Naive B cell (primary cell): ENCODE results near the gene CDK5. TPM values are rescaled to one million over a fixed set of nuclear protein-coding genes. Genes with fewer than 3 reads are reported as not detected.

Experiments
- ATAC-seq, 2 donors: fragments of 150-1000 bp; cut with Tn5 transposase; 2 replicates each; pipeline ENCODE4 v1.10.0; 2021; ENCODE audit warnings: low read depth in 2 of 2, mild to moderate bottlenecking in 2 of 2, moderate library complexity in 2 of 2
- DNase-seq: peaks from one replicate; pipeline ENCODE4 v3.0.0; 2022
- H3K27ac Mint-ChIP-seq, 6 donors: one replicate each; pipeline ENCODE4 v1.8.0; 2020 to 2022; ENCODE audit warnings: mild to moderate bottlenecking in 6 of 6, mixed read lengths in 6 of 6, moderate library complexity in 5 of 6, inconsistent platforms in 2 of 6
- H3K27me3 Mint-ChIP-seq, 3 donors: one replicate each; pipeline ENCODE4 v1.8.0; 2021 to 2022; ENCODE audit warnings: mixed read lengths in 3 of 3, mild to moderate bottlenecking in 1 of 3
- H3K36me3 Mint-ChIP-seq, 2 donors: one replicate each; pipeline ENCODE4 v1.8.0; 2020 to 2022; ENCODE audit warnings: mixed read lengths in 2 of 2, inconsistent platforms in 1 of 2, mild to moderate bottlenecking in 1 of 2
- H3K4me1 Mint-ChIP-seq, 3 donors: one replicate each; pipeline ENCODE4 v1.8.0; 2020 to 2022; ENCODE audit warnings: mixed read lengths in 3 of 3, inconsistent platforms in 1 of 3, mild to moderate bottlenecking in 1 of 3, moderate library complexity in 1 of 3
- H3K4me3 Mint-ChIP-seq, 8 donors: one replicate each; pipeline ENCODE4 v1.8.0; 2020 to 2022; ENCODE audit warnings: mild to moderate bottlenecking in 8 of 8, mixed read lengths in 8 of 8, moderate library complexity in 8 of 8, inconsistent platforms in 2 of 8
- H3K9me3 Mint-ChIP-seq, 7 donors: one replicate each; pipeline ENCODE4 v1.8.0; 2020 to 2022; ENCODE audit warnings: mixed read lengths in 7 of 7, mild to moderate bottlenecking in 5 of 7, inconsistent platforms in 2 of 7, moderate library complexity in 1 of 7
- polyA plus RNA-seq, 6 donors: library from polyadenylated mRNA; unstranded; fragments of 300-500 nt; fragmentation: Illumina TruSeq; gene quantifications; one replicate each; pipeline ENCODE4 v1.2.3, GENCODE V29; 2021; ENCODE audit warnings: low read depth in 6 of 6

Gene CDK5
- polyA plus RNA-seq, 6 donors from 2014 or later, result 7.3 to 10.5 (median 9.6) TPM

- H3K4me1 Mint-ChIP-seq, result peaks cover 39 to 46% (median 44%) of the 10 kb centered on the region in 3 donors
- H3K27me3 Mint-ChIP-seq, result peaks cover 16 to 21% (median 19%) of the 10 kb centered on the region in 3 donors
- peak; percentile 64 to 66 for ATAC-seq
- peak within 1 kb of the TSS; percentile 97 to 99 (median 98) for H3K27ac Mint-ChIP-seq
- H3K9me3 Mint-ChIP-seq, result peaks cover 0 to 2% (median 0%) of the 10 kb centered on the region in 7 donors
- H3K4me3 Mint-ChIP-seq, result peak within 1 kb of the TSS; percentile 85 to 97 (median 94)
- peak; percentile 86 for DNase-seq
- H3K36me3 Mint-ChIP-seq, result peaks cover 0 to 6% of the 10 kb centered on the region in 2 donors
Observed at GRCh38 chr7:151083071-151083823, 25.6 kb upstream of the CDK5 start, which contains the start of gene TMUB1. Gene TMUB1, minus strand, starts transcription at chr7:151083493. Its CDS starts 930 bp downstream, at chr7:151082563.

GRCh38 chr7:151082141-151083070 lies 24.7 kb upstream of the CDK5 start:
- Mint-ChIP-seq H3K27me3 (peaks cover 13 to 21% (median 19%) of the 10 kb centered on the region in 3 donors), H3K9me3 (peaks cover 0 to 2% (median 0%) of the 10 kb centered on the region in 7 donors), H3K4me3 (peak overlapping the region; percentile 85 to 97 (median 94)), H3K4me1 (peaks cover 36 to 51% (median 45%) of the 10 kb centered on the region in 3 donors), H3K27ac (peak overlapping the region; percentile 97 to 99 (median 98)), H3K36me3 (peaks cover 0 to 6% of the 10 kb centered on the region in 2 donors)
- ATAC-seq, result no peak
- no peak for DNase-seq

DNA sequence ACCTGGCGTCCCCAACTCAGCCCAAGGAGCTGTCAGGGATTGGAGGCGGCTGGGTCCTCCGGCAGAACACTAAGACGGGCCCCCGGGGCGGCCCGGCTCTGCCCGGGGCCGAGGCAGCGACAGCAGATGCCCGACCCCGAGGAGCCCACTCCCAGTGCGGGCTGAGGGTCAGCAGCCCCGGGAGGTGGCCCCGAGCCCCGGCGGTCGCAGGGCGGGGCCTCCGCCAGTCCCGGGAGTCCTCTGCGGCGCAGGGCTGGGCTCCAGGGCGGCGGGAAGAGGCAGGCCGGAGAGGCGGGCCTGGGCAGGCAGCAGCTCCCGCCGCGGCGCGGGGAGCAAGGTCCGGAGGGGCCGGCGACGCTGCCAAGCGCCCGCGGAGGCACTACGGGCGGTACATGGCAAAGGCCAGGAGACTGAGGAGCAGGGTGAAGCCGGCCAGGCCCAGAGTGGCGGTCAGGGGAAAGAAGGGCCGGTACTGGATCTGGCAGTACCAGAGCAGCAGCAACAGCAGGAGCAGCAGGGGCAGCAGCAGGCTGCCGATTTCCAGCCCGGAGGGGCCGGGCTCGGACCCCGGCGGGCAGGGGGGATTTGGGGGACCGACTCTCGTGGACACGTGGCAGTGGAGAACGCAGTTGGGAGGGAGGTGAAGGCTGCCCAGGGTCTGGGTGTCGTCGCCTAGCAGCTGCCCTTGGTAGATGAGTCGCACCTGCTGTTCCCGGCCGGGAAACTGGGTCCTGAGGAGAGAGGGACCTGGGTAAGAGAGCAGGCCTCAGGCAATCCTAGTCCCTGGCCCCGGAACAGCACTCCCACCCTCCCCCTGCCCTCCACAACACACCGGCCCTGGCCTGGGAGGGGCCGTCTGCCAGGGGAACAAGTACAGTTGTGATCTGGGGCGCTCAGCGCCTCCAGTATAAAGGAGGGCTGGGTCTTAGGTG lies 23.7 kb upstream of the CDK5 start:
- Mint-ChIP-seq H3K27ac (peak overlapping the region in 5 of 6 donors; percentile 20 to 98 (median 97)), H3K27me3 (peaks cover 13 to 19% (median 17%) of the 10 kb centered on the region in 3 donors), H3K9me3 (peaks cover 0 to 2% (median 0%) of the 10 kb centered on the region in 7 donors), H3K4me1 (peaks cover 34 to 46% (median 45%) of the 10 kb centered on the region in 3 donors), H3K4me3 (peak overlapping the region; percentile 35 to 95 (median 92)), H3K36me3 (peaks cover 0 to 6% of the 10 kb centered on the region in 2 donors)
- DNase-seq, result no peak
- no peak for ATAC-seq

- H3K4me1 Mint-ChIP-seq, result peaks cover 30 to 41% (median 40%) of the 10 kb centered on the region in 3 donors
- ATAC-seq, result peak; percentile 68 to 72
- H3K4me3 Mint-ChIP-seq, result peak within 1 kb of the TSS; percentile 84 to 95 (median 92)
- peak within 1 kb of the TSS; percentile 67 to 98 (median 88) for H3K27ac Mint-ChIP-seq
- peak; percentile 88 for DNase-seq
- H3K36me3 Mint-ChIP-seq, result peaks cover 0 to 5% of the 10 kb centered on the region in 2 donors
- peaks cover 10 to 13% (median 12%) of the 10 kb centered on the region in 3 donors for H3K27me3 Mint-ChIP-seq
- peaks cover 0 to 2% (median 0%) of the 10 kb centered on the region in 7 donors for H3K9me3 Mint-ChIP-seq
Observed at GRCh38 chr7:151080522-151081169, 22.9 kb upstream of the CDK5 start, which contains the start of gene FASTK. Gene FASTK, minus strand, starts transcription at chr7:151080809. Its CDS starts 43 bp downstream, at chr7:151080766.

DNA sequence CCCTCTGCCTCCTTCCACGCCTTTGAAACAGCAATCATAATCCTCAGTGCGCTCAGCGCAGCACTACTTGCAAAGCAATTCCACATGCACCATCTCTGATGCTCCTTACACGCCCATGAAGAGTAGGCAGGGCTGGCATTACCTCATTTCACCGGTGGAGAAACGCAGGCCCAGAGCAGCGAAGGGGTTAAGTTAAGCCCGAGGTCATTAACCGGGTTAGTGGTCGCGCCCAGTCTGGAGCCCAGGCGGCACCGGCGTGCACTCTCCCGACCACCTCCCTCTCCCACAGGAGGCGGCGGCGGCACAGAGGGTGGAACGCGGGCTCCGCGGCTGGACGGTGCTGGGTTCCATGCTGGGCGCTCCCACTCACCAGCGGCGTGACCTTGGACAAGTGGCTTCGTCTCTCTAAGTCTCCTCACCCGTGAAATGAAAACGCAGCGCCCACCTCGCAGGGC lies 22.4 kb upstream of the CDK5 start:
- ATAC-seq (no peak), DNase-seq (no peak)
- peaks cover 0 to 9% of the 10 kb centered on the region in 2 donors for H3K36me3 Mint-ChIP-seq
- peaks cover 25 to 36% (median 34%) of the 10 kb centered on the region in 3 donors for H3K4me1 Mint-ChIP-seq
- peak overlapping the region; percentile 67 to 95 (median 87) for H3K27ac Mint-ChIP-seq
- H3K9me3 Mint-ChIP-seq, result peaks cover 0 to 2% (median 0%) of the 10 kb centered on the region in 7 donors
- peak overlapping the region; percentile 83 to 93 (median 87) for H3K4me3 Mint-ChIP-seq
- H3K27me3 Mint-ChIP-seq, result peaks cover 4 to 8% (median 7%) of the 10 kb centered on the region in 3 donors

DNA sequence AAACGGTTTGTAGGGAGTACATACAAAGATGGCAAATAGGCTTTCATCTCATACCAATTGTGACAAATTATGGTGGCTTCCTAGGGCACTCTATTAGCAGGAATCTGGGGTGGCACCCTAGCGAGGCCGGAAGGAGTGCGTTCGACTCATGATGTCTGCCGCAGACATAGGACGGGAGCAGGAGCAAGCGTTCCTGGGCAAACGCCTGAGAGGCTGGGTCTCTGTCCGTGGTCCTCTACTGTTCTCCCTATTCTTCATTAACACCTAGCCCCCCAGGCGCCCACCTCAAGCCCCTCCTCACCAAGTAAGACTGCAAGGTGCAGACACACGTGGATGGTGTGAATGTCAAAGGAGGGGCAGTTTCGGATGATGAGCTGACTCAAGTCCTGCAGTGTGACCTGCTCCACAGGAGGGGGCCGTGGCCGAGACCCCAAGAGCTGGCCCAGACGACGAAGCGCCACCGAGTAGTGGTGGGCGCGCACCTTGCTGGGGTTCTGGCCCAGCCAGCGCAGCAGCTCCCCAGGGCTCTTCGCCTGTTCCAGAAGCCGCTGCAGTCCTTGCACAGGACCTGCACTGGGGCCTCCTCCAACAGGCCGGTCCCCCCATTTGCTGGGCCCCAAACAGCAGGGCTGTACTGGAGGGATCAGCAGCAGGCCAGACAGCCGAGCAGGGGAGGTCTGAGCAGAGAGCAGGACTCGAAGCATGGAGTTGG lies 21.7 kb upstream of the CDK5 start:
- Mint-ChIP-seq H3K27me3 (peaks cover 0 to under 1% (median 0%) of the 10 kb centered on the region in 3 donors), H3K4me1 (peaks cover 21 to 29% (median 28%) of the 10 kb centered on the region in 3 donors), H3K4me3 (peak overlapping the region; percentile 83 to 93 (median 87)), H3K27ac (peak overlapping the region in 5 of 6 donors; percentile 47 to 91 (median 82)), H3K9me3 (no peaks in the 10 kb centered on the region), H3K36me3 (peaks cover 0 to 9% of the 10 kb centered on the region in 2 donors)
- ATAC-seq (no peak), DNase-seq (no peak)

DNA sequence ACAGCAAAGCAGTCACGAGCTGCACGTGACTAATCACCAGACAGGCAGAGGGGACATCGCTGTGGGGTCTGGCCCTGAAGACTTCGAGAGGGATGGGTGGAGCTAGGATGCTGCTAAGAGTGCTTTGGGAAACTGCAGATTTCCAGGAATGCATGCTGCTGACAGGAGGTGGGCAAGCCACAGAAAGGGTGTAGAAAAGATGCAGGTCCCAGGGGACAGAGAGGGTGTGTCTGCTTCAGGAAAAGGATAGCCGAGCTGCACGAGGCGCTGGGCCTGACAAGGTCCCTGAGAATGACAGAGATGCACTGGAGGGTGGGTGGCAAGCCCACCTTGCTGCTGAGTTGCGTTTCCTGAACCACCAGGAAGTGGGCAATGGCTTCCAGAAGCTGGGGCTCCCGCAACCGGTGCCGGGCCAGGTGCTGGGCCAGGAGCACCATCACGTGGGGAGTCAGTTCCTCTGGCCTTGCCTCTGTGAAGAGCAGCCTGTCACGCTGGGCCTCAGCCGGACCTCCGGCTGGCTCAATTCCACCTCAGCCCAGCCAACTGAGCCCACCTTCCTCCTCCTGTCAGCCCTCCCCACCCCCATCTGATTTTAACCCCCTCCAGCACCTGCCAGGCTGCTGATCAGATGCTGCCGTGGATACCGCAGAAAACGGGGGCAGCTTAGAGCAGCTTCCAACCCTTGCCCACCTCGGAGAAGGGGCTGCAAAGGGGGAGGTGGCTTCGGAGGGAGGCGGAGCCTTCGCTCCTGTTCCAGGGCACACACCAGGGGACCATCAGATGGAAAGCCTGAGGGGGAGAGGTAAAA lies 20.7 kb upstream of the CDK5 start:
- peak overlapping the region in 5 of 6 donors; percentile 31 to 91 (median 61) for H3K27ac Mint-ChIP-seq
- ATAC-seq (no peak), DNase-seq (no peak)
- H3K27me3 Mint-ChIP-seq, result no peaks in the 10 kb centered on the region
- no peaks in the 10 kb centered on the region for H3K9me3 Mint-ChIP-seq
- H3K4me3 Mint-ChIP-seq, result peak overlapping the region; percentile 83 to 91 (median 86)
- peaks cover 0 to 9% of the 10 kb centered on the region in 2 donors for H3K36me3 Mint-ChIP-seq
- H3K4me1 Mint-ChIP-seq, result peaks cover 21 to 29% (median 28%) of the 10 kb centered on the region in 3 donors

DNA sequence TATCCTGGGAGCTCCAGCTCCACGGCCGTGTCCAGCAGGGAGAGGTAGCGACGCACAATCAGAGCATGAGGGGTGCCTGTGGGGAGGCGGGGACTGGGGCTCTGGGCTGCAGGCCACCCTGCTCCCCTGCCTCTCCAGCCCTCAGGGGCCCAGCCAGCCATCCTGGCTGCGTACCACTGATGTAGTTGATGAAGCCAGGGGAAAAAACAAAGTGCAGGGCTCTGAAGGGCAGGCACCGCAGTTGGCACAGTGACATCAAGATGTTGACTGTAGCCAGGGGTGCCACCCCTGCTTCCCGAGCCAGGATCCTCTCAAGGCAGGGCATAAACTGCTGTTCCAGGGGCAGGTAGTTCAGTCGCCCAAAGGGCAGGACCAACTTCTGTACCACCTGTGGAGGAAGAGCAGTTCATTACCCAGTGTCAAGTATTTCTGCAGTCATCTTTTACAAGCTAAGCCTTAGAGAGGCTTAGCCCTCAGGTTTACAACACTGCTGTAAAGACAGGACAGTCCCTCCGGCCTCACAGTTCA lies 20.1 kb upstream of the CDK5 start:
- Mint-ChIP-seq H3K36me3 (peaks cover 0 to 9% of the 10 kb centered on the region in 2 donors), H3K9me3 (no peaks in the 10 kb centered on the region), H3K27ac (peak overlapping the region in 2 of 6 donors; percentile 19 to 61), H3K27me3 (no peaks in the 10 kb centered on the region), H3K4me1 (peaks cover 19 to 26% (median 25%) of the 10 kb centered on the region in 3 donors), H3K4me3 (peak overlapping the region; percentile 20 to 91 (median 76))
- ATAC-seq, result no peak
- no peak for DNase-seq

DNA sequence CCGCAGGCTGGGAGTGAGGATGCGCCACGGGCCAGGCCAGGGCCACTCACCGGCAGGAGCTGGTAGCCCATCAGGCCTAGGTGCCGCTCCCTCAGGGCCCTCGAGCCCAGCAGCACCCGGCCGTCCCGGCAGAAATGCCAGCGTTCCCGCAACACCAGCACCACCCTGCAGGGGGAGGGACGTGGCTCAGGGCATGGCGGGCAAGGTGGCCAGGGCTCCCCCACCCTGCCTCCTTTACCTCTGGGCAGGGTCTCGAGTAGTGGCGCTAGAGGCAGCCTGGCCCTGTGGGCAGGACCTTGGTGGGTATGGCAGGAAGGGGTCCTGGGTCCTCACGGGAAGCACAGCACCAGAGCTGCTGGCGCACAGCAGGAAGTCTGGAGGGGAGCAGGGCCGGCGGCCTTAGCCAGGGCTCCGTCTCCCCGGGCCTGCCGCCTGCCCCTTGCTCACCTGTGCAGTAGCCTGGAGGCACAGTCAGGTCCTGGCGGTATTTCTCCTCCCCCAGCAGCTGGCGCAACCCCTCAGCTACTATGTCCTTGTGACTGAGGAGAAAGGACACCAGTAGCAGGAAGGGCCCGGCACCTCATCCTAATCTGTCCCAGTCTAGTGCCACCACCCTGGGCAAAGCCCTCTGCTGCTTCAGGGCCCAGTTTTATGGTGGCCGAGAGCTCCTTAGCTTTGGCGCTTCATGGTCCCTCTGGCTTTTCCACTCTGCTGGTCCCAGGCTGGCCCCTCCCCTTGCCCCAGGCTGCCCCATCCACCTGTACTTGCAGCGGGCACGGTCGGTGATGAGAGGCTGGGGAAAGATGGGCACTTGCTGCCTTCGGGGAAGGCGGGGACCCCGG lies 19.4 kb upstream of the CDK5 start:
- Mint-ChIP-seq H3K9me3 (no peaks in the 10 kb centered on the region), H3K4me3 (peak overlapping the region in 2 of 8 donors; percentile 20 to 50), H3K36me3 (peaks cover 0 to 9% of the 10 kb centered on the region in 2 donors), H3K4me1 (peaks cover 16 to 22% (median 21%) of the 10 kb centered on the region in 3 donors), H3K27me3 (no peaks in the 10 kb centered on the region), H3K27ac (peak overlapping the region in 1 of 6 donors; percentile 33)
- ATAC-seq (no peak), DNase-seq (no peak)
